Measurements from ENCODE around the gene CHGA. TPM values are rescaled to one million over a fixed set of nuclear protein-coding genes. Genes with fewer than 3 reads are reported as not detected.

Gene CHGA
- total RNA-seq: not detected

GRCh38 chr14:92922883-92923743 lies at the start of gene CHGA:
Gene CHGA, plus strand, starts transcription at chr14:92923150. Its CDS starts 210 bp downstream, at chr14:92923360.
- no peak for DNase-seq (ENCODE audit: low spot score)

- no peak for DNase-seq (ENCODE audit: low spot score)
Observed at GRCh38 chr14:92874962-92875661, 47.8 kb upstream of the CHGA start.

- no peak for DNase-seq (ENCODE audit: low spot score)
Observed at GRCh38 chr14:92877757-92878431, 45.1 kb upstream of the CHGA start.

- no peak for DNase-seq (ENCODE audit: low spot score)
Observed at GRCh38 chr14:92880351-92880750, 42.6 kb upstream of the CHGA start.

- DNase-seq (ENCODE audit: low spot score): no peak
Observed at GRCh38 chr14:92880851-92881250, 42.1 kb upstream of the CHGA start.

- no peak for DNase-seq (ENCODE audit: low spot score)
Observed at GRCh38 chr14:92883066-92883465, 39.9 kb upstream of the CHGA start.

- DNase-seq (ENCODE audit: low spot score): no peak
Observed at GRCh38 chr14:92884410-92884809, 38.5 kb upstream of the CHGA start.

GRCh38 chr14:92885279-92886061 lies 37.5 kb upstream of the CHGA start:
- no peak for DNase-seq (ENCODE audit: low spot score)

- no peak for DNase-seq (ENCODE audit: low spot score)
Observed at GRCh38 chr14:92886337-92886736, 36.6 kb upstream of the CHGA start.

- no peak for DNase-seq (ENCODE audit: low spot score)
Observed at GRCh38 chr14:92887157-92887556, 35.8 kb upstream of the CHGA start.

- DNase-seq (ENCODE audit: low spot score): no peak
Observed at GRCh38 chr14:92888896-92889295, 34.1 kb upstream of the CHGA start.

GRCh38 chr14:92890830-92891588 lies 31.9 kb upstream of the CHGA start:
- DNase-seq (ENCODE audit: low spot score): no peak

GRCh38 chr14:92892589-92892988 lies 30.4 kb upstream of the CHGA start:
- DNase-seq (ENCODE audit: low spot score): no peak

GRCh38 chr14:92895352-92895878 lies 27.5 kb upstream of the CHGA start:
- DNase-seq (ENCODE audit: low spot score): no peak

GRCh38 chr14:92897922-92898565 lies 24.9 kb upstream of the CHGA start:
- no peak for DNase-seq (ENCODE audit: low spot score)

GRCh38 chr14:92898566-92899131 lies 24.3 kb upstream of the CHGA start:
- DNase-seq (ENCODE audit: low spot score): no peak

- no peak for DNase-seq (ENCODE audit: low spot score)
Observed at GRCh38 chr14:92900660-92901059, 22.3 kb upstream of the CHGA start.

- no peak for DNase-seq (ENCODE audit: low spot score)
Observed at GRCh38 chr14:92902191-92902590, 20.8 kb upstream of the CHGA start.

- no peak for DNase-seq (ENCODE audit: low spot score)
Observed at GRCh38 chr14:92902726-92903125, 20.2 kb upstream of the CHGA start.

- no peak for DNase-seq (ENCODE audit: low spot score)
Observed at GRCh38 chr14:92903359-92903758, 19.6 kb upstream of the CHGA start.

Data from ureter (tissue), 1 donor.